Choroid plexus epithelial cell (primary cell): ENCODE results near the gene GSTO1.

Source experiments
- DNase-seq: peaks from one replicate; pipeline ENCODE4 v3.0.0-alpha.2; 2010; ENCODE audit warnings: low read depth
- H3K4me3 ChIP-seq: 2 replicates; pipeline ENCODE4 v1.5.1; 2011; ENCODE audit warnings: low read depth, mild to moderate bottlenecking, control low read depth, low read length, moderate library complexity
- TF ChIP-seq, protein P1 (sequence below): conservative IDR thresholded peaks from 2 replicates; pipeline ENCODE4 v1.5.1; 2011; ENCODE audit warnings: low read depth, mild to moderate bottlenecking, control low read depth, inconsistent platforms, low read length, moderate library complexity

GSTO1 gene

GRCh38 chr10:104223304-104223703, 31.4 kb upstream of the GSTO1 start:
- TF ChIP-seq, protein P1, sequence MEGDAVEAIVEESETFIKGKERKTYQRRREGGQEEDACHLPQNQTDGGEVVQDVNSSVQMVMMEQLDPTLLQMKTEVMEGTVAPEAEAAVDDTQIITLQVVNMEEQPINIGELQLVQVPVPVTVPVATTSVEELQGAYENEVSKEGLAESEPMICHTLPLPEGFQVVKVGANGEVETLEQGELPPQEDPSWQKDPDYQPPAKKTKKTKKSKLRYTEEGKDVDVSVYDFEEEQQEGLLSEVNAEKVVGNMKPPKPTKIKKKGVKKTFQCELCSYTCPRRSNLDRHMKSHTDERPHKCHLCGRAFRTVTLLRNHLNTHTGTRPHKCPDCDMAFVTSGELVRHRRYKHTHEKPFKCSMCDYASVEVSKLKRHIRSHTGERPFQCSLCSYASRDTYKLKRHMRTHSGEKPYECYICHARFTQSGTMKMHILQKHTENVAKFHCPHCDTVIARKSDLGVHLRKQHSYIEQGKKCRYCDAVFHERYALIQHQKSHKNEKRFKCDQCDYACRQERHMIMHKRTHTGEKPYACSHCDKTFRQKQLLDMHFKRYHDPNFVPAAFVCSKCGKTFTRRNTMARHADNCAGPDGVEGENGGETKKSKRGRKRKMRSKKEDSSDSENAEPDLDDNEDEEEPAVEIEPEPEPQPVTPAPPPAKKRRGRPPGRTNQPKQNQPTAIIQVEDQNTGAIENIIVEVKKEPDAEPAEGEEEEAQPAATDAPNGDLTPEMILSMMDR = no peak
- H3K4me3 ChIP-seq = no peak overlapping the region
- no peak for DNase-seq

GRCh38 chr10:104230490-104230889, 24.2 kb upstream of the GSTO1 start:
- TF ChIP-seq, protein P1 = no peak
- peak; percentile 10 for DNase-seq
- H3K4me3 ChIP-seq = no peak overlapping the region

- TF ChIP-seq, protein P1 = no peak
- peak within 1 kb of the TSS; percentile 93 for H3K4me3 ChIP-seq
Measured at GRCh38 chr10:104231784-104232612, 22.7 kb upstream of the GSTO1 start, which contains the start of gene CFAP43. Gene CFAP43 (minus strand): TSS chr10:104232364. CDS start chr10:104232246, 118 bp downstream.

GRCh38 chr10:104232613-104233102, 22.0 kb upstream of the GSTO1 start:
- DNase-seq = no peak
- TF ChIP-seq, protein P1 = no peak
- H3K4me3 ChIP-seq = peak overlapping the region; percentile 93

More at GRCh38 chr10:104231784-104232612, 22.7 kb upstream of the GSTO1 start, which contains the start of gene CFAP43:
- DNase-seq = peak; percentile 97

DNA sequence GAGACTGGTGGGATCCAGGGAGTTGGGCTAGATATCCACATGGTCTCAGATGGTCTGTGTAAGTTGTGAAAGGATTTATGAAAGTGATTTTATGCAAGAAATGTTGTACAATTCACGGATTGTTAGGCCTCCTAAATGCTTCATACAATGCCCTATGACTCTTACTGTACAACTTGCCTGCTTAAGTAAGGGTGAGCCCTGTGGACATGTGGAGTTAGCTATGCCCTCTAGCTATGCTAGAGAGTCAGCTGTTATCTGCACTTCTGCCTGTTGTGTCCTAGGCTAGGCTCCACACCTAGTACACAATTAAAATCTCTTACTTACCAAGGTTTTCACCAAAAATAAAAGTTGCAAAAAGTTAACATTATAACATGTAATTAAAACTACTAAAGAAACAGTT, 20.9 kb upstream of the GSTO1 start:
- no peak for DNase-seq
- no peak overlapping the region for H3K4me3 ChIP-seq
- TF ChIP-seq, protein P1 = no peak

DNA sequence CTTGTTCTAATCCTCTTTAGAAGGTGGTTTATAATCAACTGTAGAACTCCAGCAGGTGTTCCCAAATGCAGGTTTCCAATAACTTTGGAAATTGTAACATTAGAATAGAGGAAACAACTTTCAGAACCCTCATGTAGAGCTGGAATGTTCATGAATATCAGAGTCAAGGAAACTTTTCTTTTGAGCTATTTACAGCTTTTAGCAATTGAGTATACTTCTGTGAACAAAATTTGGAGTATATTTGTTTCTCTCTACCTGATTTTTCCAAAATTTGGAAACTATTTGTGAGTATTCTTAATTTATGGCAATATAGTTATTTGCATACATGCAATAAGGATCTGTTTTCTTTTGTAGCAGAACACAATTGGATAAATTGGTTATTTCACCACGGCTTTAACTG, 19.8 kb upstream of the GSTO1 start:
- DNase-seq = no peak
- TF ChIP-seq, protein P1 = no peak
- H3K4me3 ChIP-seq = no peak overlapping the region
